ENCODE measurements around the gene MFSD1. TPM values are rescaled to one million over a fixed set of nuclear protein-coding genes. Genes with fewer than 3 reads are reported as not detected.

The MFSD1 gene
- polyA plus RNA-seq, 2 of the 4 experiments (the other 2 are of a cell fraction): 41.5 to 53.2 TPM

GRCh38 chr3:158841387-158841786 lies 39.5 kb downstream of the MFSD1 start:
- no peak overlapping the region for H3K4me3 ChIP-seq
- TF ChIP-seq MAZ (IDR thresholded peaks at IDR 0.05; ENCODE audit: borderline replicate concordance, low read depth, low read length) (no peak), RNF2 (IDR thresholded peaks at IDR 0.05; ENCODE audit: borderline replicate concordance, low read depth) (no peak), EP300 (IDR thresholded peaks at IDR 0.05) (no peak), E2F6 (IDR thresholded peaks at IDR 0.05; ENCODE audit: borderline replicate concordance, low read depth) (no peak), ZC3H11A (IDR thresholded peaks at IDR 0.05) (no peak), CTCF (IDR thresholded peaks at IDR 0.05) (no peak), PBX3 (IDR thresholded peaks at IDR 0.05) (no peak), SMC3 (IDR thresholded peaks at IDR 0.05) (no peak), JUN (IDR thresholded peaks at IDR 0.05) (no peak), HOXB13 (CRISPR knock-in tag; IDR thresholded peaks at IDR 0.05; ENCODE audit: low read depth) (no peak), HMGXB4 (CRISPR knock-in tag; IDR thresholded peaks at IDR 0.05; ENCODE audit: borderline replicate concordance) (no peak), GATA3 (IDR thresholded peaks at IDR 0.05; ENCODE audit: borderline replicate concordance) (no peak), USF2 (IDR thresholded peaks at IDR 0.05) (no peak), CBX8 (IDR thresholded peaks at IDR 0.05) (no peak), NFE2L2 (conservative IDR thresholded peaks at IDR 0.05; ENCODE audit: low read length) (no peak), CHD2 (IDR thresholded peaks at IDR 0.05; ENCODE audit: low read length, partially characterized antibody) (no peak), RARB (CRISPR knock-in tag; IDR thresholded peaks at IDR 0.05) (no peak), CHD4 (IDR thresholded peaks at IDR 0.05; ENCODE audit: borderline replicate concordance) (no peak)
- H3K4me2 ChIP-seq: no peak overlapping the region
- no peaks in the 10 kb centered on the region for H3K4me1 ChIP-seq
- POLR2A ChIA-PET: no interaction called here
- DNase-seq (ENCODE audit: low read depth in 1 of 2, low spot score in 1 of 2) (no peak), FAIRE-seq (no peak), ATAC-seq (no peak)
- no peak overlapping the region for H3K27ac ChIP-seq
- CTCF ChIA-PET: interaction anchor here (0.5 to 12.2 kb wide), 3 partner anchors 11 to 416 kb away, joined by 3 to 305 read pairs (median 6); no protein-coding TSS in a partner anchor
- WGBS (ENCODE audit: missing lambda C conversion rate): 69% methylated on average over 8 of the region's 8 CpGs
- no peaks in the 10 kb centered on the region for H3K9me3 ChIP-seq

GRCh38 chr3:158842976-158843375 lies 41.1 kb downstream of the MFSD1 start:
- H3K27ac ChIP-seq: no peak overlapping the region
- no peak for DNase-seq (ENCODE audit: low read depth in 1 of 2, low spot score in 1 of 2)
- no peak for FAIRE-seq
- no peak for ATAC-seq
- no peak for TF ChIP-seq JUNB (IDR thresholded peaks at IDR 0.05)
- no peak for TF ChIP-seq KDM5A (IDR thresholded peaks at IDR 0.05)
- H3K9me3 ChIP-seq: no peaks in the 10 kb centered on the region
- 74% methylated on average over 3 of the region's 3 CpGs for WGBS (ENCODE audit: missing lambda C conversion rate)
- ChIA-PET CTCF (interaction anchor here (1.8 to 12.2 kb wide), 2 partner anchors 414 to 961 kb away, joined by 6 to 305 read pairs; no protein-coding TSS in a partner anchor), POLR2A (no interaction called here)
- H3K4me3 ChIP-seq: no peak overlapping the region
- no peak overlapping the region for H3K4me2 ChIP-seq
- no peaks in the 10 kb centered on the region for H3K4me1 ChIP-seq

All from A549 (cell line).